ENCODE results near the gene SOCS3.

Gene SOCS3

GRCh38 chr17:78374631-78375274 lies 14.9 kb upstream of the SOCS3 start:
- DNase-seq: peak; percentile 68

GRCh38 chr17:78374189-78374588 lies 14.3 kb upstream of the SOCS3 start:
- Histone ChIP-seq H3K4me3 (ENCODE audit: low read depth, low read length) (no peak overlapping the region), H3K27ac (peak overlapping the region; percentile 94), H3K36me3 (replicated peaks) (no peaks in the 10 kb centered on the region), H3K27me3 (replicated peaks) (no peaks in the 10 kb centered on the region)
- no peak for DNase-seq
- in situ Hi-C loops (cut with HindIII; ENCODE audit: low pct_ligation_motif_present, low sequenced_read_pairs): no loop called here
- no peak for TF ChIP-seq CTCF (IDR thresholded peaks at IDR 0.05; ENCODE audit: low read depth, low read length, missing control alignments)

More at GRCh38 chr17:78374631-78375274, 14.9 kb upstream of the SOCS3 start:
- Histone ChIP-seq H3K36me3 (replicated peaks) (no peaks in the 10 kb centered on the region), H3K4me3 (ENCODE audit: low read depth, low read length) (no peak overlapping the region), H3K27ac (peak overlapping the region; percentile 94), H3K27me3 (replicated peaks) (no peaks in the 10 kb centered on the region)
- in situ Hi-C loops (cut with HindIII; ENCODE audit: low pct_ligation_motif_present, low sequenced_read_pairs): no loop called here
- no peak for TF ChIP-seq CTCF (IDR thresholded peaks at IDR 0.05; ENCODE audit: low read depth, low read length, missing control alignments)

GRCh38 chr17:78372841-78373240 lies 13.0 kb upstream of the SOCS3 start:
- in situ Hi-C loops (cut with HindIII; ENCODE audit: low pct_ligation_motif_present, low sequenced_read_pairs): no loop called here
- H3K36me3 ChIP-seq (replicated peaks): no peaks in the 10 kb centered on the region
- no peak overlapping the region for H3K27ac ChIP-seq
- TF ChIP-seq CTCF (IDR thresholded peaks at IDR 0.05; ENCODE audit: low read depth, low read length, missing control alignments): no peak
- no peak overlapping the region for H3K4me3 ChIP-seq (ENCODE audit: low read depth, low read length)
- H3K27me3 ChIP-seq (replicated peaks): no peaks in the 10 kb centered on the region
- no peak for DNase-seq

- no peaks in the 10 kb centered on the region for H3K27me3 ChIP-seq (replicated peaks)
- no peak for TF ChIP-seq CTCF (IDR thresholded peaks at IDR 0.05; ENCODE audit: low read depth, low read length, missing control alignments)
- no peak overlapping the region for H3K4me3 ChIP-seq (ENCODE audit: low read depth, low read length)
- in situ Hi-C loops (cut with HindIII; ENCODE audit: low pct_ligation_motif_present, low sequenced_read_pairs): no loop called here
- H3K36me3 ChIP-seq (replicated peaks): no peaks in the 10 kb centered on the region
- no peak for DNase-seq
- H3K27ac ChIP-seq: no peak overlapping the region
Observed at GRCh38 chr17:78371056-78371455, 11.2 kb upstream of the SOCS3 start.

GRCh38 chr17:78369791-78370381 lies 10.0 kb upstream of the SOCS3 start:
- Histone ChIP-seq H3K27me3 (replicated peaks) (no peaks in the 10 kb centered on the region), H3K4me3 (ENCODE audit: low read depth, low read length) (no peak overlapping the region), H3K27ac (no peak overlapping the region), H3K36me3 (replicated peaks) (no peaks in the 10 kb centered on the region)
- in situ Hi-C loops (cut with HindIII; ENCODE audit: low pct_ligation_motif_present, low sequenced_read_pairs): no loop called here
- DNase-seq: no peak
- no peak for TF ChIP-seq CTCF (IDR thresholded peaks at IDR 0.05; ENCODE audit: low read depth, low read length, missing control alignments)

All from brain microvascular endothelial cell (primary cell).